ENCODE measurements around the gene SMYD3.

GRCh38 chr1:246254854-246255253 lies 252.2 kb downstream of the SMYD3 start:
- TF ChIP-seq CTCF (conservative IDR thresholded peaks at IDR 0.05; ENCODE audit: low read length) (no peak), EZH2phosphoT487 (IDR thresholded peaks at IDR 0.05; ENCODE audit: borderline replicate concordance) (no peak)

All from Loucy (cell line).